Stomach smooth muscle (tissue), 2 donors: ENCODE data around the gene MYO5B.
"Not testable (repeated sequence)": the region's sequence is repeated elsewhere in the genome, so short reads cannot be mapped to it uniquely, and the experiment has no call there.

ENCODE experiments used
- H3K27ac ChIP-seq: one replicate; pipeline ENCODE4 v1.7.0; 2013; ENCODE audit warnings: mild to moderate bottlenecking, low read length, inconsistent platforms
- H3K27me3 ChIP-seq, 2 donors: one replicate each; pipeline ENCODE4 v1.7.0; 2013; ENCODE audit warnings: low read length in 2 of 2; ENCODE audit not compliant: insufficient read depth in 2 of 2, control insufficient read depth in 1 of 2
- H3K36me3 ChIP-seq, 2 donors: one replicate each; pipeline ENCODE4 v1.7.0; 2013; ENCODE audit warnings: low read length in 2 of 2; ENCODE audit not compliant: control insufficient read depth in 2 of 2, insufficient read depth in 2 of 2
- H3K4me1 ChIP-seq: one replicate; pipeline ENCODE4 v1.7.0; 2013; ENCODE audit warnings: low read length; ENCODE audit not compliant: control insufficient read depth, insufficient read depth
- H3K4me3 ChIP-seq, 2 donors: one replicate each; pipeline ENCODE4 v1.7.0; 2013; ENCODE audit warnings: low read length in 2 of 2
- H3K9ac ChIP-seq, 2 donors: one replicate each; pipeline ENCODE4 v1.7.0; 2013; ENCODE audit warnings: low read length in 2 of 2, mild to moderate bottlenecking in 1 of 2
- H3K9me3 ChIP-seq, 2 donors: one replicate each; pipeline ENCODE4 v1.7.0; 2013; ENCODE audit warnings: low read length in 2 of 2; ENCODE audit not compliant: control insufficient read depth in 2 of 2
- donor health status: healthy.
- donor health status: Pancreatic carcinoma.

MYO5B gene

DNA sequence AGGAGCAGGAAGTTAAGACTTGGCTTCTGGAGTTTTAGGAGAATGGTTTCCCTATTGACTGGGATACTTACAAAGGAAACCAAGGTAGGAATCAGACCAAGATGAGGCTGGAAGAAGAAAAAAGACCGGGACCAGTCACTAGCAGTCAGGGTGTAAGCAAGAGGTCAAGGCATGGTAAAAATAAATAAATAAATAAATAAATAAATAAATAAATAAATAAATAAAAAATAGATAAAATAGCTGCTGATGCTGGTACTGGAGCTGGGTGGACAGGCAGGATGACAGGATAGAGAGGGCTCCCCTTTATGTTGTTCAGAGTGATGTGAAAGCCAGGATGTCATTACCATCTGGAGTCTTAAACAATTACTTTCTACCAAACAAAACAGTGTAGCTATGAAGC lies 89.9 kb downstream of the MYO5B start:
- no peaks in the 10 kb centered on the region for H3K4me1 ChIP-seq
- H3K4me3 ChIP-seq, result no peak overlapping the region
- no peaks in the 10 kb centered on the region for H3K27me3 ChIP-seq
- H3K36me3 ChIP-seq, result no peaks in the 10 kb centered on the region
- H3K9me3 ChIP-seq, result no peaks in the 10 kb centered on the region
- no peak overlapping the region for H3K27ac ChIP-seq
- no peak overlapping the region for H3K9ac ChIP-seq

DNA sequence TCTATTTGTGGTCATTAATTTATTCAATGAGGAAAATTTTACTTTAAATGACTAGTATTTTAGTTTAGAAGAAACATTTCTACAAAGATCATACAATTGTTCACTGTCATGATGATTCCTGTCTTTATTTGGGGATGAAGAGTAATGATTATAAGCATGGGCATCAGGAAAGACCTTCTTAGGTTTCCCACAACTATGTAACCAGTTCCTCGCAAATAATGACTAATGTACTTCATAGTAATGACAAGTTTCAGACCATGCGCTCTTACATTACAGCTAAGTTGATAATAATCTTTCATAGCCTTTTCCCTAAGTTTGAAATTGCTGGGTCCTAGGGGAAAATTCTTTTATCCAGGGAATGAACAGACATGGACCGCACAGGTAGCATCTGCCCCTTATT lies 90.5 kb downstream of the MYO5B start:
- Histone ChIP-seq H3K9ac (no peak overlapping the region), H3K27me3 (no peaks in the 10 kb centered on the region), H3K4me3 (no peak overlapping the region), H3K4me1 (no peaks in the 10 kb centered on the region), H3K27ac (no peak overlapping the region), H3K9me3 (no peaks in the 10 kb centered on the region), H3K36me3 (no peaks in the 10 kb centered on the region)

- H3K4me3 ChIP-seq, result no peak overlapping the region
- H3K9me3 ChIP-seq, result no peaks in the 10 kb centered on the region
- no peak overlapping the region for H3K27ac ChIP-seq
Observed at GRCh38 chr18:50099725-50100407, 95.1 kb downstream of the MYO5B start.

GRCh38 chr18:50097702-50098101 lies 97.2 kb downstream of the MYO5B start:
- Histone ChIP-seq H3K4me1 (no peaks in the 10 kb centered on the region), H3K36me3 (no peaks in the 10 kb centered on the region), H3K27ac (no peak overlapping the region), H3K4me3 (no peak overlapping the region), H3K9me3 (no peaks in the 10 kb centered on the region), H3K27me3 (no peaks in the 10 kb centered on the region), H3K9ac (no peak overlapping the region)

More at GRCh38 chr18:50099725-50100407, 95.1 kb downstream of the MYO5B start:
- no peaks in the 10 kb centered on the region for H3K4me1 ChIP-seq
- H3K9ac ChIP-seq, result no peak overlapping the region
- no peaks in the 10 kb centered on the region for H3K36me3 ChIP-seq
- no peaks in the 10 kb centered on the region for H3K27me3 ChIP-seq

DNA sequence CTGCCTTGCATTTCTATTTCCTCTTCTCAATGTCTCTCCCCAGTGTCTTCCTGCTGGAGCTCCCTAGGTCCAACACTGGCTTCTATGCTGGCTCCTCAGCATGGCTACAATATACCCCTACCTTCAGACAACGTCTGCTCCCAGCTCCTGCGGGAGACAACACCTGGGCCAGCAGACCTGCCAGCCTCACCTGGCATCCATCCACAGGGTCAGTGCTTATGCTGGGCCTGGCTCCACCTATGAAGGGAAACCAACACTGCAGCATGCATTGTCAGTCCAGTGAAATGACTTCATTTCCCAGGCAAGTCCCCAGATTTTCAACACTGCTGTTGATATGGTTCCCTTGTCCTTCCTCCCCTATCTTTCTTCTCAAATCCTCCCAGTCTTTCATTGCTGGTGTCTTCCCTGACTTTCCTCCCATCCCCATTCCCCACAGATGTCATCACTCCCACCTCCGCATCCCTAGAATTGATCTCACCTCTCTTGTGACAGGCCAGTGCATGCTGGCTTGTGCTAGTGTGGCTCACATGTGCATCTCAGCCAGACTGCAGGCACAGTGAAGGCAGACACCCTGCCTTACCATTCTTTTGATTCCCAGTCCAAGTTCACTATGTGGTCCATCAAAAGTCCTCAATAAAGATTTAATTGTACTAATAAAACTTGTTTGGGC lies 98.0 kb downstream of the MYO5B start:
- no peaks in the 10 kb centered on the region for H3K9me3 ChIP-seq
- H3K9ac ChIP-seq, result no peak overlapping the region
- H3K27me3 ChIP-seq, result no peaks in the 10 kb centered on the region
- H3K4me1 ChIP-seq, result no peaks in the 10 kb centered on the region
- no peak overlapping the region for H3K27ac ChIP-seq
- H3K4me3 ChIP-seq, result no peak overlapping the region
- no peaks in the 10 kb centered on the region for H3K36me3 ChIP-seq

- not testable (repeated sequence) for H3K4me1 ChIP-seq, H3K27ac ChIP-seq, H3K4me3 ChIP-seq, H3K9ac ChIP-seq, H3K27me3 ChIP-seq, H3K9me3 ChIP-seq, H3K36me3 ChIP-seq
Observed at GRCh38 chr18:50094786-50095185, 100.2 kb downstream of the MYO5B start.

DNA sequence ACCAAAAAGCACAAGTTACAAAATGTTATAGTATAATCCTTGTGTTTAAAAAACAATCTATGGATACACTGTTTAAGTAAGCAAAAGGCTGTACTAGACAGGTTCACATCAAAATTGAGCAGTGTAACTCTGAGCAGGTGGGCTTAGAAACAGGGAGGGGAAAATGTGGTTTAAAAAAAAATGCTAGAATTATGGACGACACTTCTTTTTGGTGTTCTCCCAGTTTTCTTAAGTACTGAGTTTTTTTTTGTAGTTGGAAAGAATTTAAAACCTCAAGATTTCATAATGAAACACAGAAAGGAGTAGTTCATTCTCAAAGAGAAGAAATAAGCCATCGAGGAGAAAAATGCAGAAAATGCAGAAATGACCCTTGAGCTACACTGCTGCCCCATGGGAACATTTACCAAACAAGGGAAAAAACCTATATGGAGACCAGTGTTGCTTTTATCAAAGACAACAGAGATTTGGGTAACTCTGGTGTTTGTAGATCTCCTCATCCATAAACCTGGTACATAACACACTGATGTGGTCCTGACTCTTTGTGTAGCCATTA lies 100.7 kb downstream of the MYO5B start:
- H3K36me3 ChIP-seq, result no peaks in the 10 kb centered on the region
- no peak overlapping the region for H3K9ac ChIP-seq
- H3K4me1 ChIP-seq, result no peaks in the 10 kb centered on the region
- H3K27me3 ChIP-seq, result no peaks in the 10 kb centered on the region
- H3K4me3 ChIP-seq, result no peak overlapping the region
- no peak overlapping the region for H3K27ac ChIP-seq
- H3K9me3 ChIP-seq, result no peaks in the 10 kb centered on the region

- H3K9ac ChIP-seq, result no peak overlapping the region
- H3K27ac ChIP-seq, result no peak overlapping the region
- H3K27me3 ChIP-seq, result no peaks in the 10 kb centered on the region
Observed at GRCh38 chr18:50093366-50094064, 101.4 kb downstream of the MYO5B start.

GRCh38 chr18:50092245-50092805 lies 102.6 kb downstream of the MYO5B start:
- Histone ChIP-seq H3K27me3 (no peaks in the 10 kb centered on the region), H3K36me3 (no peaks in the 10 kb centered on the region), H3K4me3 (no peak overlapping the region), H3K4me1 (no peaks in the 10 kb centered on the region), H3K9me3 (no peaks in the 10 kb centered on the region), H3K27ac (no peak overlapping the region), H3K9ac (no peak overlapping the region)

More at GRCh38 chr18:50093366-50094064, 101.4 kb downstream of the MYO5B start:
- Histone ChIP-seq H3K4me3 (no peak overlapping the region), H3K9me3 (no peaks in the 10 kb centered on the region), H3K4me1 (no peaks in the 10 kb centered on the region), H3K36me3 (no peaks in the 10 kb centered on the region)

DNA sequence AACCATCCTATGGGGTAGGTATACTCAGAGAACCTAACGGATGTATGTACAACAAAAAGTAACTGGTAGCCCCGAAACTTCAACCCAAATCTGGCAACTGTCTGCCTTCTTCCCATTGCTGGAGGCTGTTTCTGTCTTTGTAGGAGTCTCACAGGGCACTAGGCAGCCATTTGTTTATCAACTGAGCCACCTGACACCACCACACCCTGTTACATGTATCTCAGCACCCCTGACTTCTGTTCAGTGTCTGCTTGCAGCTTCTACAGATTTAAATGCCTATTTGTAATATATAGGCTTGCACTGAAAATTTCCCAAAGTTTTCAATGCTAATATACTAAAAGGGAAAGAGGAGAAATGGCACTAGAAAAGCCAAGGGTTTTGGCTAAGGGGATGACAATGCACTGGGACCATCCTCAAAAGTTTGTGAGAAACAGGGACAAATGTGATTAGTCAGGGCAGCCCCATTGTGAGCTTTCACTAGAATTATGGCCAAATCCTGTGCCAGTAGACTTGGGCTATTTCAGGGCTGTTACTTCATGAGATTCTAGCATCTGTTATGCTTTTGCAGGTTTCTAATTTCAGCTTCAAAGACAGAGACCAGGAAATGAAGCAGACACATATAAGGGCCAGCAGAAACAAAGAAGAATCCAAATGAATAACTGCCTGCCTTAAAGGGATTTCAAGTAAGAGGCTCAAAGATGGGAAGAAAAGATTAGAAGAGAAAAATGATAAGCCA lies 103.3 kb downstream of the MYO5B start:
- Histone ChIP-seq H3K4me3 (no peak overlapping the region), H3K27ac (no peak overlapping the region), H3K9ac (no peak overlapping the region), H3K27me3 (no peaks in the 10 kb centered on the region), H3K9me3 (no peaks in the 10 kb centered on the region), H3K4me1 (no peaks in the 10 kb centered on the region), H3K36me3 (no peaks in the 10 kb centered on the region)
